Lower lobe of right lung (tissue), 2 donors: ENCODE data around the gene INPP4A. TPM values are rescaled to one million over a fixed set of nuclear protein-coding genes. Genes with fewer than 3 reads are reported as not detected.

Experiments
- ATAC-seq, 2 donors: fragments of 200-7000 bp; cut with Tn5 transposase; one replicate each; pipeline ENCODE4 v1.9.1; 2020 to 2022; ENCODE audit warnings: mild to moderate bottlenecking in 2 of 2, moderate library complexity in 2 of 2
- DNase-seq: peaks from one replicate; pipeline ENCODE4 v3.0.0-alpha.2; 2020
- H3K27ac ChIP-seq: fragments of 200-600 bp; one replicate; pipeline ENCODE4 v1.8.0; 2022
- H3K27me3 ChIP-seq: fragments of 200-600 bp; one replicate; pipeline ENCODE4 v1.8.0; 2022; ENCODE audit warnings: low read depth
- H3K36me3 ChIP-seq: fragments of 200-600 bp; one replicate; pipeline ENCODE4 v1.8.0; 2022; ENCODE audit warnings: mild to moderate bottlenecking
- H3K4me1 ChIP-seq: fragments of 200-600 bp; one replicate; pipeline ENCODE4 v1.8.0; 2022
- H3K4me3 ChIP-seq: fragments of 200-600 bp; one replicate; pipeline ENCODE4 v1.8.0; 2022; ENCODE audit warnings: mild to moderate bottlenecking
- H3K9me3 ChIP-seq: fragments of 200-600 bp; one replicate; pipeline ENCODE4 v1.8.0; 2022
- intact Hi-C: fragments of 100-400 bp; cut with DNase I; formaldehyde crosslinking; loops from one replicate; pipeline ENCODE4 v1.11.0; 2022
- total RNA-seq: library from RNA; stranded (reverse); fragmentation: NEBNext Ultra II Directional; extraction: Animal tissue kit (Norgen Biotek cat#: 25700); gene quantifications from one replicate; pipeline ENCODE4 v1.2.1, GENCODE V29; 2021
- TF ChIP-seq, protein P1 (sequence below): fragments of 200-600 bp; IDR thresholded peaks from one replicate; pipeline ENCODE4 v1.8.0; 2022; ENCODE audit warnings: antibody characterized with exemption, mild to moderate bottlenecking
- donor health status: DM: no; HTN: yes; CAD: no; lungs with severe emphysema.

Gene INPP4A
- total RNA-seq, 1 donor from 2014 or later = 35.6 TPM

GRCh38 chr2:98463988-98464771 is 19.5 kb downstream of the INPP4A start:
- DNase-seq (no peak), ATAC-seq (peak; percentile 25 to 46)
- intact Hi-C loops = no loop called here
- peaks cover 69% of the 10 kb centered on the region for H3K4me1 ChIP-seq
- peak overlapping the region; percentile 74 for H3K27ac ChIP-seq
- no peaks in the 10 kb centered on the region for H3K9me3 ChIP-seq
- TF ChIP-seq, protein P1, sequence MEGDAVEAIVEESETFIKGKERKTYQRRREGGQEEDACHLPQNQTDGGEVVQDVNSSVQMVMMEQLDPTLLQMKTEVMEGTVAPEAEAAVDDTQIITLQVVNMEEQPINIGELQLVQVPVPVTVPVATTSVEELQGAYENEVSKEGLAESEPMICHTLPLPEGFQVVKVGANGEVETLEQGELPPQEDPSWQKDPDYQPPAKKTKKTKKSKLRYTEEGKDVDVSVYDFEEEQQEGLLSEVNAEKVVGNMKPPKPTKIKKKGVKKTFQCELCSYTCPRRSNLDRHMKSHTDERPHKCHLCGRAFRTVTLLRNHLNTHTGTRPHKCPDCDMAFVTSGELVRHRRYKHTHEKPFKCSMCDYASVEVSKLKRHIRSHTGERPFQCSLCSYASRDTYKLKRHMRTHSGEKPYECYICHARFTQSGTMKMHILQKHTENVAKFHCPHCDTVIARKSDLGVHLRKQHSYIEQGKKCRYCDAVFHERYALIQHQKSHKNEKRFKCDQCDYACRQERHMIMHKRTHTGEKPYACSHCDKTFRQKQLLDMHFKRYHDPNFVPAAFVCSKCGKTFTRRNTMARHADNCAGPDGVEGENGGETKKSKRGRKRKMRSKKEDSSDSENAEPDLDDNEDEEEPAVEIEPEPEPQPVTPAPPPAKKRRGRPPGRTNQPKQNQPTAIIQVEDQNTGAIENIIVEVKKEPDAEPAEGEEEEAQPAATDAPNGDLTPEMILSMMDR = no peak
- no peak overlapping the region for H3K4me3 ChIP-seq
- H3K27me3 ChIP-seq = no peaks in the 10 kb centered on the region
- H3K36me3 ChIP-seq = no peaks in the 10 kb centered on the region

- peak overlapping the region; percentile 74 for H3K27ac ChIP-seq
- no peaks in the 10 kb centered on the region for H3K9me3 ChIP-seq
- H3K36me3 ChIP-seq = no peaks in the 10 kb centered on the region
- peak overlapping the region; percentile 17 for H3K4me3 ChIP-seq
- DNase-seq (no peak), ATAC-seq (peak; percentile 65 to 73)
- TF ChIP-seq, protein P1 = no peak
- intact Hi-C loops = no loop called here
- peaks cover 63% of the 10 kb centered on the region for H3K4me1 ChIP-seq
- no peaks in the 10 kb centered on the region for H3K27me3 ChIP-seq
Measured at GRCh38 chr2:98464772-98465310, 20.2 kb downstream of the INPP4A start.

- H3K27ac ChIP-seq = peak overlapping the region; percentile 74
- peak overlapping the region; percentile 17 for H3K4me3 ChIP-seq
- no peaks in the 10 kb centered on the region for H3K36me3 ChIP-seq
- intact Hi-C loops = no loop called here
- ATAC-seq (peak; percentile 74 to 85), DNase-seq (peak; percentile 82)
- no peaks in the 10 kb centered on the region for H3K27me3 ChIP-seq
- peaks cover 64% of the 10 kb centered on the region for H3K4me1 ChIP-seq
- TF ChIP-seq, protein P1 = no peak
- H3K9me3 ChIP-seq = no peaks in the 10 kb centered on the region
Measured at GRCh38 chr2:98465456-98466226, 21.0 kb downstream of the INPP4A start.

DNA sequence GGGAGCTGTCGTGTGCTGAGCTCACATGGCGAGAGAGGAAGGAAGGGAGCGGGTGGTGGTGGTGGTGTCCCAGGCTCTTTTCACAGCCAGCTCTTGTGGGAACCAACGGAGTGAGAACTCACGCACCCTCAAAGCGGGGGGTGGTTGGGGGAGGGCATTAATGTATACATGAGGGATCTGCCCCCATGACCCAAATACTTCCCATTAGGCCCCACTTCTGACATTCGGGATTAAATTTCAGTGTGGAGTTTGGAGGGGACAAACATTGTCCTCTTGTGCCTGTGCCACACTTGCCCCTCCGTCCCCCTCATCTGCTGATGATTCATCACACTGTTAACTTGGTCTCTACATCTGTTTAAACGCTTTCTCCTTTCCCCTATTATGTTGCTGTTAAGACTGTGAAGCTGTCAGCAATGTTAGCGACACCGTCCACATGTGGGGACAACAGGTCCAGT is 22.5 kb downstream of the INPP4A start:
- Histone ChIP-seq H3K27ac (no peak overlapping the region), H3K27me3 (no peaks in the 10 kb centered on the region), H3K9me3 (no peaks in the 10 kb centered on the region), H3K4me1 (peaks cover 55% of the 10 kb centered on the region), H3K4me3 (no peak overlapping the region), H3K36me3 (no peaks in the 10 kb centered on the region)
- intact Hi-C loops = no loop called here
- ATAC-seq (no peak), DNase-seq (no peak)
- TF ChIP-seq, protein P1 = no peak

- Histone ChIP-seq H3K9me3 (no peaks in the 10 kb centered on the region), H3K4me1 (peaks cover 60% of the 10 kb centered on the region), H3K27ac (no peak overlapping the region), H3K36me3 (no peaks in the 10 kb centered on the region), H3K27me3 (no peaks in the 10 kb centered on the region), H3K4me3 (no peak overlapping the region)
- ATAC-seq = no peak
- intact Hi-C loops = no loop called here
- TF ChIP-seq, protein P1 = no peak
- DNase-seq = no peak
Measured at GRCh38 chr2:98467652-98468051, 23.0 kb downstream of the INPP4A start.
